HG03565 (cell line): Measurements from ENCODE around the gene PSMB11.

Experiments
- ATAC-seq: cut with Tn5 transposase; IDR thresholded peaks from one replicate; pipeline ENCODE4 v1.9.1; 2021; ENCODE audit warnings: mild to moderate bottlenecking, moderate library complexity; ENCODE audit not compliant: unreplicated experiment

The PSMB11 gene

DNA sequence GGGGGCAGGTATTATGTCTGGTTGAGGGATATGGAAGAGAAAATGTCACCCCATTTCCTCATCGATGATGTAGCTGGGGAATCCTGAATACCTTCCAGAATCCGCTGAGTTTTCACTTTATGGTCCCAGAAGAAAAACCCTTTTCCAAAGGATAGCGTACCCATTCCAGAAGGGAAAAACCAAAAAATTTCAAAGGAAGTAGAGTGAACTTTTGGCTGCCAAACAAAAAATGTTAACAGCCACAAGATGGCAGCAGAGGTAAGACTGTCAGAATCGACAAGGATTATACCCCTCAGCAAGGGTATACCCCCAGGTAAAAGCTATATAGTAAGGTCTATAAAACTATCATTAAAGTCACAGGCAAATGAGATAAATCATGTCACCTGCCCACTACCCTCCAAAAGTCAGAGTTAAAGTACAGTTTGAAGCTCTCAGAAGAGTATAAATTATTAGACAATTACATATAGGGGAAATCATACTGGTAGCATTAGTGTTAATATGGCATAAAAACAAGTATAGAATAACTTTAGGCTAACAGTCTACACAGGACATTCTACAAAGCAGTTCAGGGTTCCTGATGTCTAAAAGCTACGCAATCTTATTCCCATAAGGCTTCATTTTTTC lies 34.9 kb downstream of the PSMB11 start:
- no peak for ATAC-seq

DNA sequence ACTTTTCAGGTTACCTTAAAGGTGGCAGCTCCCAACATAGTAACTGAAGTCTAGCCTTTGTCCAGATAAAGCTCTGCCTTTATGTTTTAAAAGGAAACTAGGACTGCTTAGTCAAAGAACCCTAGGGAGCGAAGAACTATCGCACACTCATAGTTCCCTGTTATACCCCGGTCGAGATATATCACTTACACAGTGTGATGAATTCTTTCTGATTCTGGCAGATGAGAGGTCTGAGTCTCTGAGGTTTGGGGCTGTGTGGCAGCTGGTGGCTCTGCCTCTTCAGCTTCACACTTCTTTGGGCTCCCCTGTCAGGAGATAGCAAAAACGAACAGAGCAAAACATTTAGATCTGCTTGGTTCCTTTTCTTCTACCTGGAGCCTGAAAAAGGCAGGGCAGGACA lies 36.0 kb downstream of the PSMB11 start:
- no peak for ATAC-seq

DNA sequence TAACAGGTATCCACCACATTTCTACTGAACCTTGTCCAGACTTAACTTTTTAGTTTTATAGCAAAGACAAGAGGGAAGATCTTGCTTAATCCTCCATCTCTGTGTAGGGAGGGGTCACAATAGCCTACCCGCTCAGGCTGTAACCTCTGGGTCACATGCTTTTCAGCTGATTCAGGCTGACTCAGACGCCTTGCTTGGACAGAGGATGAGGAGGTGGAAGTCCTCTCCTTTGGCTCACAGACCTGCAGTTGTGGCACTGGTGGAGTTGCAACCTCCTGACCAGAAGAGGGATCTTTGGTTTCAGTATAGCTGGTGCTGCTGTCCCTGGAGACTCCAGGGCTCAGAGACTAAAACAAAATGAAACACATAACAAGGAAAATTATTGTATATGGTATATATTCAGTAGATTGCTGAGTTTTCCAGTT lies 36.7 kb downstream of the PSMB11 start:
- ATAC-seq: no peak

DNA sequence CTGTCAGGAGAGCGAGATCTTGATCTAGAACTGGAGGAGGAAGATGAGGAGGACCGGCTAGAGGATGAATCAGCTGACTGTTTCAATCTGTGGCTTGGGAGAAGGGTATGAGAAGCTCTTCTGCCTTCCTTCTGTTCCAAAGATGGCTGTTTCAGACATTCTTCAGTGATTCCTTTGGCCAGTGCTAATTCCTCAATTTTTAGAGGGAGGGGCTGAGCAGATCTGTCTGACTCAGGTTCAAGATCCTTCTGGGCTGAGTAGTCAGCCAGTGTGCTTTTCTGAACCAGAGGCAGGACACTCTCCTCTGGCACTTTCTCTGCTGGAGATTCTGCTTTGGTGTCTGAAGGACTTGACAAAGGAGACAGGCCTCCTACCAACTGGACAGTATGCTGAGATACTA lies 37.7 kb downstream of the PSMB11 start:
- no peak for ATAC-seq

DNA sequence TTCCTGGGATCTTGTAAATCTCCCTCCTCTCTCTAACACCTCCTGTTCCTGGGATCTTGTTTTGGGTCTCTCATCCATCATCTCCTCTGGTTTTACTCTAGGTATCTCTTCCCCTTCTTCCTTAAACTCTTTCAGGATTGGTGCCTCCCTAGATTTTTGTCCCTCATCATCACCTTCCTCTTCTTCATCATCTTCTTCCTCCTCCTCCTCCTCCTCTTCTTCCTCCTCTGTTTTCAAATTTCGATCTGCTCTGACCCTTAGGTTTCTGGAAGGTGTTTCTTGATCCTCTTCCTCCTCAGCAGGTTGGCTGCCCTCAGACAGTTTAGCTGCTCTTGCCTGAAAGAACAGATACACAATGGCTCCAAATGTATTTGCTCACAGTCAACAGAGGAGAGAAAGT lies 38.5 kb downstream of the PSMB11 start:
- no peak for ATAC-seq

DNA sequence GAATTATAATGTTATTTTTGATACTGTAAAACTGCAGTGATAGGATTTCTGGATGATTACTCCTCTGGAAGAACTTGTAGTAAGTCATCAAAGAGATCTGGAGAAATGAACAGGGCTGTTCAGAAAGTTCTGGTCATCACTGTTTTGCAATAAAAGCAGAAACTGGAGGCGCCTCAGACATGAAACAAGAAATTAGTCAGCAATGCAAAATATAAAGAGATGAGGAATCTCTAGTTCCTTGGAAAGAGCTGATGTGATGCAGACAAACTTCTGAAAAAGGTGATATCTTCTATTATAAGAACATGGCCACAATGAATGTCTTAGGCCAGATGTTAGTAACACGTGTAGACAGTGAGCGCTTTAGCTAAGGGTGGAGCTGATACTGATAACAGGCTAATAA lies 43.4 kb downstream of the PSMB11 start:
- ATAC-seq: no peak

DNA sequence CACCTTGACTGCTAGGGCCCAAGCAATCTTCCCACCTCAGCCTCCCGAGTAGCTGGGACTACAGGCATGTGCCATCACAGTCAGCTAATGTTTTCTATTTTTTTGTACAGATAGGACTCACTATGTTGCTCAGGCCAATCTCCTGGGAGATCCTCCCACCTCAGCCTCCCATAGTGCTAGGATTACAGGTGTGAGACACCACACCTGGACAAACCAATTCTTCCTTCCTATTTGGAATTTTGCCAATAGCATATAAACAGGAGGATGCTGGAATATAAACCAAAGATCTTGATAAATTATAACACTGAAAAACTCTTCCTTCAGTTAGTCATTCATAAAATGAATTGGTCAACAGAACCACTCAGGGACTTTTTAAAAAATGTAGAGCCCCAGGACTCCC lies 44.6 kb downstream of the PSMB11 start:
- no peak for ATAC-seq

DNA sequence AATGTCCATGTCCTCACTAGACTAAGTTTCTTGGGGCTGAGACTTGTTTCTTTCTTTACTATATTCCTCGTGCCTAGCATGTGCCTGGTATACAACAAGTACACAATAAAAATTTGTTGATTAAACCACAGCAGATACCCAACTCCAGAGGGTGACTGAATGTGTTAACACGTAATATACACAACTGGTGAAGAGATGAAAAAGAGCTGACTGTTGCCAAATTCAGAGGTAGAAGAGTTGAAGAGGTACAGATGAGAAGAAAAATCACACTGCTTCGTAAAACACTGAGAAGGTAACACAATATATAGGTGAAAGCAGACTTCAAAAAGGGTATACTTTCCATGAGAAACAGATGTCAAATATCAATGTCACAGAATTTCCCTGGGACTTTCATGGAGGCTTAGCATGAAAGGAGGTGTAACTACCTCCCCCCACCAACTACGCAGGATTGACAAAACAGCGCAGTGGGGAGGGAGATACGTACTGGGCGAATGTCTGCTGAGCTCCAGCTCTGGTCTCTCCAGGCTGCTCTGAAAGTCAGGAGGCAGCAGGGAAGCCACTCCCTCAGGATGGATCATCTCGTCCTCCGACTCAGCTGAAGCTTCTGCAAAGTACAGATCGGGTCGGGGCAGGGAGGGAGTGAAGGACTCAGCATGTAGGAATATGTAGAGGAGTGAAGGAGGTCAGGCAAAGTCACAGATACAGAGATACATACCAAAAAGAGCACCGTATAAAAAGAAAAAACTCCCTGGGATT lies 47.7 kb downstream of the PSMB11 start:
- ATAC-seq: no peak

DNA sequence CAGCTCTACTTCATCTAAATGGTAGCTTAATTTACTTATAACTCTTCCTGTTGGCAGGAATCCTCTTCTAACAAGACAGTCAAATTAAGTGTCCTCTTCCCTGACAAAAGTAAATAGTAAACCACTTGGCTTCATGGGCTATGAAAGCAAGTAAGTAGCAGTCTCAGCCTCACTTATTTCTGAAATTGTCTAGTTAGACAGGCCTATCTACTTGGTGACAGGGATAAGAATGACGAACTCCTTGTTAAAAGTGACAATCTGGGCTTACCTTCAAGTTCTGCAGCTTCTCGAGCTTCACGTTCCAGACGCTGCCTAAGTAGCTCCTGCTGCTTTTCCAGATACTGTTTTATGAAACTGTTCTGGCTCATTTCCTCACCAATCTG lies 48.2 kb downstream of the PSMB11 start:
- no peak for ATAC-seq

DNA sequence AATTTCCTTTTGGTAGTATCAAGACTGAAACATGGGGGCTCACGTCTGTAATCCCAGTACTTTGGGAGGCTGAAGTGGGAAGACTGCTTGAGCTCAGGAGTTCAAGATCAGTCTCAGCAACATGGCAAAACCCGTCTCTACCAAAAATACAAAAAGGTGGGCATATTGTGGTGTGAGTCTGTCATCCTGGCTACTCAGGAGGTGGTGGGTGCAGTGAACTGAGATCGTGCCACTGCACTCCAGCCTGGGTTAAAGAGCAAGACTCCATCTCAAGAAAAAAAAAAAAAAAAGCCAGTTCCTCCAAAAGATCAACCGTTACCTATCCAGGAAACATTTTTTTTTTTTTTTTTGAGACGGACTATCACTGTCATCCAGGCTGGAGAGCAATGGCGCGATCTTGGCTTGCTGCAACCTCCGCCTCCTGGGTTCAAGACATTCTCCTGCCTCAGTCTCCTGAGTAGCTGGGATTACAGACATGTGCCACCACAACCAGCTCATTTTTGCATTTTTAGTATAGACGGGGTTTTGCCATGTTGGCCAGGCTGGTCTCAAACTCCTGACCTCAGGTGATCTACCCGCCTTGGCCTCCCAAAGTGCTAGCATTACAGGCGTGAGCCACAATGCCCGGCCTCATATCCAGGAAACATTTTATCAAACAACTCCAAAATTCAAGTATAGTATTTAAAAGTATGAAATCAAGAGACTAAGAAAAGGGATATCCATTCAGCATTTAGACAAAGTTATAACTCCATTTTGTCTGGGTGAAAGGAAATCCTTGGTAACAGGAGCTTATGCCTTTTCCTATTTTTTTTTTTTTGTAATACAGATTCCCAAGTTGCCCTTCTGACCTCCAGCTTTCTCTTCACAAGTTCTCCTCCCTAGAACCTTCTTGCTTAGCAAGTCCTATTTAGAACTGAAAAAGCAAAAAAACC lies 49.5 kb downstream of the PSMB11 start:
- ATAC-seq: no peak

DNA sequence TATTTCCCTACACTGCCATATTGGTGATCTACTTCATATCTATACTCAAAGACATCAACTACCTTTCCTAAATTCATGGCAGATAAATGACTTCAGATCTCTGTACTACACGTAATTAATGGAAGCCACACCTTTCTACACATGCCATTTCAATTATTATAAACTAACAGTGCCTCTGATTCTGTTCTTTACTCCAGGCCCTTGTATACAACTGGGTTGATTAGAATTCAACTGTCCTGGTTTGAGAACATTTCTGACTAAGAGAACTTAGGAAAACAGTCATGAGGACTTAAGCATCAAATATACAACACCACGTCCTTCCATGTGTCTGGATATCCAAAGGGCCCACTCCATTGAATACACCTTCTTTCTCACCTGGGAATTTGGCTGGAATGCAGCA lies 51.1 kb downstream of the PSMB11 start:
- no peak for ATAC-seq

DNA sequence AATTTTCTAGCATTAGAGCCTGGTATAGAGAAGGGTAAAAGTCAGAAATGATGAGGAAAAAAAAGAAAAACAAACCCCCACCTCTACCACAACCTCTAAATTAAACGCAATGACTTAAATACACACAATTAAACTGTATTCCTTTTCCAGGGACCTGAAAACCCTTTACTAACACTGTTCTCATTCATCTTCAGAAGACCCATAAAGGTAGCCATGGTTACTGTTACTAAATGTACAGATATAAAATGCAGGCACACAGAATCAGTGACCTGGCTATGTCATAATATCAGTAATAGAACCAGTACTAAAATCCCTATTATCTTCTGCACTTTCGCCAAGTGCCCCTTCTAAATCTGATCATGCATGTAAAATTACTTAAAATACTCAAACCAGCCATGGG lies 51.5 kb downstream of the PSMB11 start:
- ATAC-seq: no peak
